Measurements from ENCODE around the gene TACC3. TPM values are rescaled to one million over a fixed set of nuclear protein-coding genes. Genes with fewer than 3 reads are reported as not detected.

Gene TACC3
- total RNA-seq, 1 experiment from 2014 or later: 156 TPM

DNA sequence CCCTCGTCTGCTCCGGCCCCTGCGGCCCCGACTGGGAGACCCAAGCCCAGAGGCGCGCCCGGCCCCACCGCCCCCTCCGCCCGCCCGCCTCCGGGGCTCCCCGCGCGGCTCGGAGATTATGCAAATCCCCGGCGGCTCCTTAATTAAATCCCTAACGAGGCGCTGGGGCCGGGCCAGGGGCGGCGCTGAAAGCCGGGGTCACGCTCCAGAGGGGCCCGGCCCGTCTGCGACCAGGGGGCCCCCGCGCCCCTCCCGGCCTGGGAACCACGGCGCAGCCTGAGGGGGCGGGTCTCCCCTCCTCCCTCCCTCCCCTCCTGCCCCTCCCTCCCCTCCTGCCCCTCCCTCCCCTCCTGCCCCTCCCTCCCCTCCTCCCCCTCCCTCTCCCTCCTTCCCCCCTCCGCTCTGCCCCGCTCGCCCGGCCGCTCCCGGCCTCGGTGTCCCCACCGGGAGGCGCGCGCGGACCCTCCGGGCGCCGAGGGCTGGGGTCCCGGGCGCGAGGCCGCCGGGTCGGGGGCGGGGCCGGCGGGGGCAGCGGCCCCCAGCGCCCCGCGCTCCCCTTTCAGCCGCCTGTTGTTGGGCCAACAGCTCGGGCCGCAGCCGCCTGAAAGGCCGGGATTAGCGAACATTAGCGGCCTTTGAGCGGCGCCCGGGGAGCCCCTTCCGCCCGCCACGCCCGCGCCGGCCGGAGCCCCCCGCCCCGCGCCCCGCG lies 45.9 kb downstream of the TACC3 start:
- Mint-ChIP-seq H3K4me3 (no peak overlapping the region), H3K9me3 (no peaks in the 10 kb centered on the region), H3K36me3 (ENCODE audit: insufficient read depth in 1 of 3, low read depth in 3 of 3) (no peaks in the 10 kb centered on the region), H3K27me3 (ENCODE audit: low read depth) (peaks cover 15% of the 10 kb centered on the region), H3K4me1 (peaks cover 13 to 31% of the 10 kb centered on the region in 2 experiments), H3K27ac (no peak overlapping the region)
- Histone ChIP-seq H3K23ac (ENCODE audit: insufficient read length, low read depth, low read length) (no peak overlapping the region), H4K20me1 (ENCODE audit: control insufficient read depth, insufficient read depth, insufficient read length) (no peaks in the 10 kb centered on the region), H2BK120ac (ENCODE audit: low read depth, low read length, poor library complexity, severe bottlenecking) (no peak overlapping the region), H3K4me2 (ENCODE audit: insufficient read depth, insufficient read length, low read length) (no peak overlapping the region), H3K27ac (ENCODE audit: insufficient read length, low read depth, low read length) (no peak overlapping the region), H3K4me1 (ENCODE audit: insufficient read depth, low read length) (no peaks in the 10 kb centered on the region; the same call in 1 of the 2 replicates), H3K14ac (ENCODE audit: insufficient read depth, low read length) (no peak overlapping the region), H3K79me2 (ENCODE audit: insufficient read depth, low read length) (no peaks in the 10 kb centered on the region), H3K23me2 (ENCODE audit: insufficient read length, low read depth, low read length, poor library complexity, severe bottlenecking) (peaks cover 3% of the 10 kb centered on the region), H3K9me3 (ENCODE audit: control insufficient read depth, low read depth, low read length) (no peaks in the 10 kb centered on the region), H3K27me3 (ENCODE audit: insufficient read depth, low read length) (no peaks in the 10 kb centered on the region), H2BK12ac (ENCODE audit: insufficient read length, low read depth, low read length) (no peak overlapping the region), H3K79me1 (ENCODE audit: insufficient read depth, low read depth, low read length, poor library complexity, severe bottlenecking) (no peaks in the 10 kb centered on the region), H3K4ac (ENCODE audit: low read depth, low read length) (no peak overlapping the region), H2BK5ac (ENCODE audit: insufficient read length, low read length) (no peak overlapping the region), H2BK15ac (ENCODE audit: low read depth, low read length) (no peak overlapping the region), H3K9ac (ENCODE audit: extremely low read depth, insufficient read length, low read length) (no peak overlapping the region), H2BK20ac (ENCODE audit: low read depth, low read length, poor library complexity, severe bottlenecking) (no peak overlapping the region), H4K8ac (replicated peaks; ENCODE audit: insufficient read length, low read depth, low read length) (no peak overlapping the region), H3K56ac (ENCODE audit: insufficient read length, low read depth, low read length) (no peak overlapping the region), H4K91ac (ENCODE audit: insufficient read length, low read depth, low read length) (no peak overlapping the region), H4K5ac (ENCODE audit: insufficient read length, low read depth, low read length) (no peak overlapping the region), H2AK5ac (ENCODE audit: insufficient read length, low read length) (no peak overlapping the region), H3T11ph (ENCODE audit: low read length) (no peak overlapping the region), H3K18ac (ENCODE audit: insufficient read length, low read depth, low read length) (no peak overlapping the region), H2AFZ (ENCODE audit: low read length) (no peak overlapping the region)
- no CpG with 5 or more reads among the region's 84 CpGs for WGBS (ENCODE audit: extremely low coverage, insufficient read length, low lambda C conversion rate)
- peak; percentile 69 for DNase-seq
- TF ChIP-seq, protein P1, sequence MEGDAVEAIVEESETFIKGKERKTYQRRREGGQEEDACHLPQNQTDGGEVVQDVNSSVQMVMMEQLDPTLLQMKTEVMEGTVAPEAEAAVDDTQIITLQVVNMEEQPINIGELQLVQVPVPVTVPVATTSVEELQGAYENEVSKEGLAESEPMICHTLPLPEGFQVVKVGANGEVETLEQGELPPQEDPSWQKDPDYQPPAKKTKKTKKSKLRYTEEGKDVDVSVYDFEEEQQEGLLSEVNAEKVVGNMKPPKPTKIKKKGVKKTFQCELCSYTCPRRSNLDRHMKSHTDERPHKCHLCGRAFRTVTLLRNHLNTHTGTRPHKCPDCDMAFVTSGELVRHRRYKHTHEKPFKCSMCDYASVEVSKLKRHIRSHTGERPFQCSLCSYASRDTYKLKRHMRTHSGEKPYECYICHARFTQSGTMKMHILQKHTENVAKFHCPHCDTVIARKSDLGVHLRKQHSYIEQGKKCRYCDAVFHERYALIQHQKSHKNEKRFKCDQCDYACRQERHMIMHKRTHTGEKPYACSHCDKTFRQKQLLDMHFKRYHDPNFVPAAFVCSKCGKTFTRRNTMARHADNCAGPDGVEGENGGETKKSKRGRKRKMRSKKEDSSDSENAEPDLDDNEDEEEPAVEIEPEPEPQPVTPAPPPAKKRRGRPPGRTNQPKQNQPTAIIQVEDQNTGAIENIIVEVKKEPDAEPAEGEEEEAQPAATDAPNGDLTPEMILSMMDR (conservative IDR thresholded peaks at IDR 0.05): no peak
